HG03354 (cell line): ENCODE measurements around the gene EXTL1.

Experiments
- ATAC-seq: cut with Tn5 transposase; IDR thresholded peaks from one replicate; pipeline ENCODE4 v1.9.1; 2021; ENCODE audit warnings: mild to moderate bottlenecking; ENCODE audit not compliant: unreplicated experiment, poor library complexity, severe bottlenecking

EXTL1 gene

DNA sequence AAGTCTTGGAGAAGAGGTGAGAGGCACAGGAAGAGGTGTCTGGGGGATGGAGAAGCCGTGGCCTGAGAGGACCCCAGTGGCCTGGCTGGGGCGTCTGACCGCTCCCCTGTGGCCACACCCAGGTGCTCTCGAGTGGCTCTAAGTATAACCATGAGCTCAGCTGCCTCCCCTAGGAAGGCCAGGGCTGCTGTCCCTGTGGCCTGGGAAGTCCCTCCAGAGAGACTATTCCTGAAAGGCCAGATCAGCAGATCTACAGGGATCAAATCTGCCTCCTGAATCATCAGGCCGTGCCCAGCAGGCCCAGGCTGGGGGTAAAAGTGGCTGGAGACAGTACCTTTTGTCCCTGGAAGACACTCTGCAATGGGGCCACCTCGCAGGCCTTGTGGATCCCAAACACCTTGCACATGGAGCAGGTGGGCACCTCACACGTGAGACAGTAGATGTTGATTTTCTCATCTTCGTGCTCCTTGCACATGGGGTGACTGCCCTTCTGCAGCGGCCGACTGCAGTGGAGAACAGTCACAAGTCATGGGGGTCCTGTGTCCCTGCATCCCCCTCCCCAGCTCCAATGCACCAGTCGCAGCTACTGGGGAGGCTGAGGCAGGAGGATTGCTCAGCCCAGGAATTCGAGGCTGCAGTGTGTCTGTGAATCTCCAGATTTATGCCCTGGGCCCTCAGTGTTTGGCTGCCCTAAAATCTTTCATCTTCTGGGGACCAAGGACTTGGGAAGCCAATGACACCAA is 39.4 kb downstream of the EXTL1 start:
- no peak for ATAC-seq

GRCh38 chr1:26064553-26064952 is 43.0 kb downstream of the EXTL1 start:
- no peak for ATAC-seq

- ATAC-seq: no peak
Observed at GRCh38 chr1:26066160-26066559, 44.6 kb downstream of the EXTL1 start.

DNA sequence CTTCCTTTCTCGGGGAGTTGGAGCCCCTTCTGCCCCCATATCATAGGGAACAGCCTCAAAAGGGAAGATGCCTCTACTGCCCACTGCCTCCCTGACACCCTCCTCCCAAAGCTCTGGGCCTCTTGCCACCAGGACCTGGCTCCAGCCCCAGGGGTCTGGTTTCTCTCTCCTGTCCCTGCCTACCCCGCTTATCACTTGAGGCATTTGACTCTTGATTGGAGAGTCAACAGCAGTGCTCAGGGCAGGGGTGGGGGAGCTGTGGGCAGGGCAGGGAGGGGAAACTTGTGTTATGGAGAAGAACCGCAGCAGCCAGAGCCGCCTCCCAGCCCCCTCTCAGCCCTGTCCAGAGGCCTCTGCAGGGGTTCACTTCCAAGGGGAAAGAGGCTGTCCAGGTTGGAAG is 45.3 kb downstream of the EXTL1 start:
- no peak for ATAC-seq

DNA sequence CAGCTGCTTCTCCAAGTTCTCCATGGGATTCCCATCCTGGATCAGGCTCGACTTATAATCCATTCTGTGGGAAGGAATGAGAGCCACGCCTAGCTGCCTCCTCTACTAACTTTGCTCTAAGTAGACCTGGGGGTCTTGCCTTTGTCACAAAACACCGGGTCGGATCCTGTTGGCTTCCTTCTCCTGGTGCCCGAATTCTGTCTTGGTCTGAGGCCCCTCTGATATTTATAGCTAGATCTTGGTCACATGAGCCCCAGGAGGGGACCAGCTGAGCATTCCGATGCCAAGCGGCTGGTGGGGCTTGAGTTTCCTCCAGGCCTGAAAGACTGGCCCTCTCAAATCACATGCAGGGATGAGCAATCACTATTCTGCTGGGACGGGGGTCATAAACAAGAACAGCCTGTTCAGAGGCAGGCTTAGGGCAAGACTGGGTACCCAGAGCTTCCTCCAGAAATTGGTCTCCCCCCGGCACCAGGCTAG is 45.9 kb downstream of the EXTL1 start, which contains the start of gene TRIM63:
TSS of gene TRIM63 (minus strand) at position 199 of the 480 bp plus-strand sequence. CDS start at position 63, 136 bp downstream.
- no peak for ATAC-seq

- ATAC-seq: no peak
Observed at GRCh38 chr1:26069941-26070295, 48.3 kb downstream of the EXTL1 start.

GRCh38 chr1:26070296-26070962 is 48.9 kb downstream of the EXTL1 start:
- no peak for ATAC-seq

DNA sequence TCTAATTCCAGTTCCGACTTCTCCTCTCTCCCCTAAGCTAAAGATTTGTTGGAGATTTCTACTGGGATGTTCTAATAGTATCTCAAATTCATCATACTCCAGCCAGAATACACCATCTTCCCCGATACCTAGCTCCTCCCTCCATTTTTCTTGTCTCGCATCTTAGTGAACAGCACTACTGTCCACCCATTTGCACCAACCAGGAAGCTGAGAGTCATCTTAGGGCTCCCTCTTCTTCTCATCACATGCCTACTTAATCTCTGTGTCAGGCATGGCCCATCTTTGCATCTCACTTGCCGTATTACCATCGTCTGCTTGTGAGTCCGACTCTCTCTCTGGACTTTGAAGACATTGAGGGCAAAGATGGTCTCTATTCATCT is 49.4 kb downstream of the EXTL1 start:
- no peak for ATAC-seq

DNA sequence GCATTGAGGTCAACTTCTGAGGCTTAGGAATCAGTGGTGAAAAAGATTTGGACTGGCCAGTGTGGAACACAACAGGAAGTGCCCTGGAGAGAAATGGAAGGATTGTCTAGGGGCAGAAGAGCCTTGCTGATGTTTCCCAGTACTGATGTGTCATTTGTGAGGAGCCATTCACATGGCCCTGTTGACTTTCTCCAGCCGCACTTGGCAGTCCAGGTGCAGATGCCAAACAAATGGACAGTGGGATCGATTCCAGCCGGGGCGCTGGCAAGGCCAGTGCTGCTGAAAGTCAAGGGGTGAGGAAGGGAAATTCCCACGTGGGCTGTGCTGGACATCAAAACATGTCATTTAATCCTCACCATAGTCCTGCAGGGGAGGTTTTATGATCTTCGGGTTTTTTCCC is 50.7 kb downstream of the EXTL1 start:
- ATAC-seq: no peak

GRCh38 chr1:26075421-26076144 is 54.0 kb downstream of the EXTL1 start:
- no peak for ATAC-seq

- no peak for ATAC-seq
Observed at GRCh38 chr1:26077524-26077923, 55.9 kb downstream of the EXTL1 start.

GRCh38 chr1:26078286-26079177 is 57.0 kb downstream of the EXTL1 start:
- no peak for ATAC-seq

DNA sequence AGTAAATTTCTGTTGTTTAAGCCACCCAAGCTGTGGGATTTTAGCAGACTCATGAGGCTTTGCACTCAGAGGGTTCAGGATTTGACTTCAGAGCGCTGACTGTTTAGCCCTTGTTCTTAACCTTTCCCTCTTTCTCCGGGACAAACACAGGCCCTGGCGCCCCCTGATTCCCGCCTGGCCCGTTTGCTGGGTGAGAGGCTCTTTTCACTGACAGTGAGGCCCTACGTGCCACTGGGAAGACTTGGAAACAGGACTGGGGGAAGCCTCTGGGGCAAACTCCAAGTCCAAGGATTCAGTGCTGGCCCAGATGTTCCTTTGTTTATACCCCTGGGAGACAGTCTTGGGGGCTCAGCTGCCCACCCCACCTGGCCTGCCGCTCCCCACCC is 57.6 kb downstream of the EXTL1 start:
- ATAC-seq: no peak

DNA sequence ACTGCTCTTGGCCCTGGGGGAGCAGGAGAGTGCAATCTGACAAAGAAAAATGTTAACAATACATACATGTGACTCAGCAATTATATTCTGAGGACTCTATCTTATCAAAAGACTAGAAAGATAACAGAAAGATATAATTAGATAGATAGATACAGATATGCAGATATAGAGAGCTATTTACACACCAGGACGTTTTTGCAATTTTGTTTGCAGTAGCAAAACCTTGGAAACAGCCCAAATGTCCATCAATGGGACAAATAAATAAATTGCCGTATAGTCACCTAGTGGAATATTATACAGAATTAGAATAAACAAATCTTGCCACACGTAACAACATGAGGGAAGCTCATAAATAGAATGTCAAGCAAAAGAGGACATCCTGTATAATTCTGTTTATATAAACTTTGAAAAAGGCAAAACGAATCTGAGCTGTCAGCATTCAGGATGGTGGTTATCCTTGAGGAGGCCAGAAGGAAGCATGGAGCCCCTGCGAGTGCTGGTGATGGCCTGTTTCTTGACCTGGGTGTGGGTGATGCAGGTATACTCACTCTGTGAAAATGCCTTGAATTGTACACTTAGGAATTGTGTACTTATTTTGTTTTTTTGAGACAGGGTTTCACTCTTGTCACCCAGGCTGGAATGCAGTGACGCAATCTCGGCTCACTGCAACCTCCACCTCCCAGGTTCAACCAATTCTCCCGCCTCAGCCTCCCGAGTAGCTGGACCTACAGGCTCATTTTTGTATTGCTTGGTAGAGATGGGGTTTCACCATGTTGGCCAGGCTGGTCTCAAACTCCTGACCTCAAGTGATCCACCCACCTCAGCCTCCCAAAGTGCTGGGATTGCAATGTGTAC is 58.6 kb downstream of the EXTL1 start:
- no peak for ATAC-seq

DNA sequence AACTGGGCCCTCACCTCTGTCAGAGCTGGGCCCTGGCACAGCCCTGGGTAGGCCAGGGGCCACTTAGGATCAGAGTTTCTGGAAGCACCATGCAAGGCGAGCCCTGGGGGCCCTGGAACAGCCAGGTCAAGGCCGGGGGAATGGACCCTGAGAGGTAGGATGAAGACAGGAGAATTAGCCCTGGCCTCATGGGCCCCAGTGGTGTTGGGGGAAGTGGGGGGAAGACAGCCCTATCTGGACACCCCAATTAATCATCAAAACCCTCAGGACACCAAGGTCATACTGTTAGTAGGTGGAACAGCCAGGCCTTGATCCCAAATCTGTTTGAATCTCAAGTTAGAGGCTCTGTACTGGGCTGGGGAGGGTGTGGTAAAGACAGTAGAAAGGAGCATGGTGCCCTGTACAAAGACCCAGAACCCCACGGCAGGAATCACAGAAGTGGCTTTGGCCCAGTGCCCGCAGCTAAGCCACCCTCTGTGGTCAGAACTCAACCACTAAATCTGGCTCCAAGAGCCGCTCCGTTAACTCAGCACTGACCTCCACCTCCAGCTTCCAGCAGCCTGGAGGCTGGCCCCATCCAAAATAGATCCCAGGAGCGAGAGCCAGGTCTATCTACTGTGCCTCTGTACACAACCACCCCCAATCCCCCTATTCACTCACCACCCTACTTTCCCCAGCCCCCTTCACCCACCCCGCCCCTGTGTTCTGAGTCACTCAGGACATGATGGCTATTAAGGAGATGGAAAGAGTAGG is 59.9 kb downstream of the EXTL1 start:
- ATAC-seq: no peak

- no peak for ATAC-seq
Observed at GRCh38 chr1:26082020-26082350, 60.4 kb downstream of the EXTL1 start.

DNA sequence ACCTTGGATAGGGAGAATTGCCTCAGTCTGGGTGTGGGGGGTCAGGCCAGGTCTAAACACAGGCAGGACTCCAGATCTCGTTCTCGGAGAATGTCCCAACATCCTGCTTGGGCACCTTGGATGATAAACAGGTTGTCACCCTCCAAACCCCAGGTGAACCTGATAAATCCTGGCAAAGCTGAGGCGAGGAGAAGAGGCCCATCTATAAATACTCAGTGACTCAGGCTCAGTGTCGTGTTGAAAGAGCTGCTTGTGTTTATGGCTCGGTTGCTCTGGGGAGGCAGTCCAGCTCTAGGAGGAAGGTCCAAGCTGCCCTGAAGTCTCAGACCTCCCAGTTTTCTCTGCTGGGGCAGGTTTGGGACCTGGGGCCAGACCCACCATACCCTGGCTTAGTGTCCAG is 61.6 kb downstream of the EXTL1 start:
- no peak for ATAC-seq

- no peak for ATAC-seq
Observed at GRCh38 chr1:26084091-26084561, 62.6 kb downstream of the EXTL1 start.
